Testis (tissue), 2 donors: ENCODE results near the gene TGFBRAP1.

Source experiments
- CTCF ChIP-seq, 3 experiments: fragments of 450-650 bp in 2 of 3; fragments of 200-600 bp in 1 of 3; sonication (generic) in 1 of 3; IDR thresholded peaks; one replicate each; pipeline ENCODE4 v1.5.1; 2016 to 2019; ENCODE audit warnings: antibody characterized with exemption in 3 of 3, mild to moderate bottlenecking in 2 of 3, moderate library complexity in 1 of 3
- POLR2A ChIP-seq: fragments of 450-650 bp; IDR thresholded peaks from one replicate; pipeline ENCODE4 v1.6.1; 2017; ENCODE audit warnings: antibody characterized with exemption, mild to moderate bottlenecking, moderate library complexity

GRCh38 chr2:105236060-105236424, 93.5 kb downstream of the TGFBRAP1 start:
- TF ChIP-seq CTCF (IDR thresholded peaks at IDR 0.05) (no peak), POLR2A (no peak)
